GM18867 (cell line): ENCODE data around the gene NEURL4.
"Not testable (repeated sequence)": the region's sequence is repeated elsewhere in the genome, so short reads cannot be mapped to it uniquely, and the experiment has no call there.

Experiments
- ATAC-seq: cut with Tn5 transposase; IDR thresholded peaks from one replicate; pipeline ENCODE4 v1.9.1; 2021; ENCODE audit warnings: mild to moderate bottlenecking, moderate library complexity; ENCODE audit not compliant: unreplicated experiment

NEURL4 gene

DNA sequence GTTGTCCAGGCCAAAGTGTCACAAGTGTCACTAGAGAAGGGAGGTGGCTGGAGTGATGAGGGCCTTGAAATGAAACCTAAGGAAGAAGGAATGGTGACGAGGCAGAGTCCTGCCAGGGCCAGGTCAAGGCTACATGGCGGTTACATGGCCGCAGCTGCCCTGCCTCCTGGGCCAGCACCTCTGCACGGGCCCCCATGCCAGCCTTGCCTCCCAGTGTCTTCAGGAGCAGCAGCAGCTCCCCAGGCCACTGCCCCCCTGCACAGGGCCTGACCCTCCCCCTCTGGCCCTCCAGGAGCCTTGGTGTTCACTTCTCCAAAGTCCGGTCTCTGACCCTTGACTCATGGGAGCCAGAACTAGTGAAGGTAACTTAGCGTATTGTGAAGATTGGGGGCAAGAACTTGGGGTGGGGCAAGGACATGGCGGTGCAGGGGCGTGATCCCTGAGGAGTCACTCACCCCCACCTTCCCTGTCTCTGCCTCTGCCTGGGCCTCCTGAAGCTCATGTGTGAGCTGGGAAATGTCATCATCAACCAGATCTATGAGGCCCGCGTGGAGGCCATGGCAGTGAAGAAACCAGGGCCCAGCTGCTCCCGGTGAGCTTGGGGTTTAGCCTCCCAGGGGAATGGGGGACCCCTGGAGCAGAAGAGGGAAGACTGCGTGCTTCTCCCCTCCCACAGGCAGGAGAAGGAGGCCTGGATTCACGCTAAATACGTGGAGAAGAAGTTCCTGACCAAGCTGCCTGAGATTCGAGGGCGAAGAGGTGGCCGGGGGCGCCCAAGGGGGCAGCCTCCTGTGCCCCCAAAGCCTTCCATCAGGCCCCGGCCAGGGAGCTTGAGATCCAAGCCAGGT lies 18.7 kb upstream of the NEURL4 start:
- no peak for ATAC-seq

GRCh38 chr17:7346761-7347614 lies 17.9 kb upstream of the NEURL4 start:
- no peak for ATAC-seq

DNA sequence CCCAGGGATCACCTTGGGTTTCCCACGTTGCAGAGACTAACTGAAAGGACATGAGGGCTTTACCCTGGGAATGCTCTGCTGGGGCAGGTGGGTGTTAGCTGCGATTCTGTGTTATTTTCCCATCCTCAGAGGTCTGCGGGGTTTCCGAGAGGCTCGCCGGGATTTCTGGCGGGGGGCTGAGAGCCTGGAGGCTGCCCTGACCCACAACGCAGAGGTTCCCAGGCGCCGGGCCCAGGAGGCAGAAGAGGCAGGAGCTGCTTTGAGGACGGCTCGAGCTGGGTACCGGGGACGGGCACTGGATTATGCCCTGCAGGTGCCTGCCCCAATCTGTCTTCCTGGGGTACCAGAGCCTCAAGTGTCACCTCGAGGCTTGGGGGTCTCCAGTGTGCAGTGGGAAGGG lies 14.1 kb upstream of the NEURL4 start:
- no peak for ATAC-seq

GRCh38 chr17:7341842-7342241 lies 12.7 kb upstream of the NEURL4 start:
- ATAC-seq, result no peak

- no peak for ATAC-seq
These were observed 11.0 kb upstream of the NEURL4 start for GRCh38 chr17:7340179-7340578.

- not testable (repeated sequence) for ATAC-seq
These were observed 8.5 kb upstream of the NEURL4 start for GRCh38 chr17:7337600-7337999.

- ATAC-seq, result peak; percentile 64
These were observed 7.4 kb upstream of the NEURL4 start, which contains the start of gene ACAP1 for GRCh38 chr17:7336240-7337175. TSS of gene ACAP1 (plus strand) at chr17:7336529. CDS start at chr17:7336735, 206 bp downstream.

GRCh38 chr17:7335765-7336164 lies 6.6 kb upstream of the NEURL4 start:
- not testable (repeated sequence) for ATAC-seq

DNA sequence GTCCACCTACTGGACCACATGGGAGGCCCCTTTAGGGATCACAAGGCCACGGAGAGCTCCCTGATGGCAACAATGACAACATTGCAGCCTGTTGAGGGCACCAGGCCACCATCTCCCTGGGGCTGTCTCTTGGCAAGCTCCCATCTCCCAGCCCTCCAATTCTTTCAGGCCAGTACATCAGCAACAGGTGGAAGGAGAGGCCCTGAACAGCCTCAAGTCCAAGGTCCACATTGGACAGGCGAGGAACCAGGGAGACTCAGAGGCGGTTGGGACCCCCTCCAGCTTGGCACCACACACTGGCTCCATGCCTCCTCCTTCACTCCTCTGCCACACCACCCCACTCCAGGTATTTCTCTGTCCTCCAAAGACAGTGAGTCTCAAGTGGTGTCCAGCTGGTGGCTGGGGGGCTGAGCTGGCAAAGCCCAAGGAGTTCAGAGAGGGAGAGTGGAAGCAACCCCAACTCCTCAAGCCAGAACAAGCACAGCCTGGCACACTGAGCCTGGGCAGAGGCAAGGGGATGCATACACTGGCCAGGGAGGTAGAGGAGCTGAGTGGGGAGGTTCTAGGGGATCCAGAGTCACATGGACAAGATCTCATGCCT lies 5.9 kb upstream of the NEURL4 start:
- ATAC-seq, result no peak

- ATAC-seq, result not testable (repeated sequence)
These were observed 3.5 kb upstream of the NEURL4 start for GRCh38 chr17:7332600-7333069.

DNA sequence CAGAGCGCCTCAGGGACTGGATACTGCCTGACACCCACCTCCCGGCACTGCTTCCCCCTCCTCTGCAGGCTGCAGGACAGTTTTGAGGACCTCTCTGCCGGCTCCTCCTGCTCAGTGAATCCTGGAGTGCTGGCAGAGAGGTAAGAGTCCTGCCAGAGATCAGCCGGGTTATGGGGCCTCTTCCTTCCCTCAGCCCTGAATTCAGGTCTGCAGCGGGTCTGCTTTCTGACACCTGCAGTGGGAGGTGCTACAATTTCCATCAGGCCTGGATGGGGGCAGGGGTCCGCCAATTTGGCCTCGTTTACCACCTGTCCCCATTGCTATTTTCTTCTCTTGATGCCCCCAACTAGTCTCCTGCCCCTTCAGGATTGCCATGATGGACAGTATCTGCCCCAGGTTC lies 3.0 kb upstream of the NEURL4 start:
- ATAC-seq, result no peak

GRCh38 chr17:7330638-7331015 lies 1.5 kb upstream of the NEURL4 start:
- ATAC-seq, result no peak

DNA sequence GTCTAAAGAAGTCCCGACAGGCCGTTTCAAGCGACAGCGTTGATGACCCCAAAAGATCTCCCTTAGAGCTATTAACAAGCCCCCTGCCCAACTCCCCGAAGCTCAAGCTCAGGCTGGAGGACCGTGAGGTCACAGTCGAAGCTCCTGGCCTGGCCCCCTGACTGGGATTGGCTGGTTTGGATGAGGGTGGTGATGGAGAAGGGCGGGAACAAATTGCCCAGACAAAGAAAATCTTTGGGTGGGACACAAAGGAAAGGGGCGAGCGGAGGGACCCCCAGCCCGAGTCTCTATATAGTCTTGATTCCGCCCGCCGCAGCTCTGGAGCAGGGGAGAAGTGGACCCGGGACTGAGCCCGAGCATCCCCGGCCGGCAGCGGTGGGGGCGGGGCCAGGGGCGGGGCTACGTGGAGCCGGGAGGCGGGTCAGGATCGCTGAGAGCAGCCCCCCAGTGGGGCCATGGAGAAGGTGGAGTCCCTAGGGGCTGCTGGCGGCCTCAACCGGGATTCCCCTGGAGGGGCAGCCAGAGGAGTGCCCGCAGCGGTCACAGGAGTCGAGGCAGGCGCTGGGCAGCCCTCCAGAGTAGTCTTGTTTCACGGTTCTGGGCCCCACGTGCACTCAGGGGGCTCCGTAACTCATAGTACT lies 982 bp upstream of the NEURL4 start:
- ATAC-seq, result peak; percentile 33

DNA sequence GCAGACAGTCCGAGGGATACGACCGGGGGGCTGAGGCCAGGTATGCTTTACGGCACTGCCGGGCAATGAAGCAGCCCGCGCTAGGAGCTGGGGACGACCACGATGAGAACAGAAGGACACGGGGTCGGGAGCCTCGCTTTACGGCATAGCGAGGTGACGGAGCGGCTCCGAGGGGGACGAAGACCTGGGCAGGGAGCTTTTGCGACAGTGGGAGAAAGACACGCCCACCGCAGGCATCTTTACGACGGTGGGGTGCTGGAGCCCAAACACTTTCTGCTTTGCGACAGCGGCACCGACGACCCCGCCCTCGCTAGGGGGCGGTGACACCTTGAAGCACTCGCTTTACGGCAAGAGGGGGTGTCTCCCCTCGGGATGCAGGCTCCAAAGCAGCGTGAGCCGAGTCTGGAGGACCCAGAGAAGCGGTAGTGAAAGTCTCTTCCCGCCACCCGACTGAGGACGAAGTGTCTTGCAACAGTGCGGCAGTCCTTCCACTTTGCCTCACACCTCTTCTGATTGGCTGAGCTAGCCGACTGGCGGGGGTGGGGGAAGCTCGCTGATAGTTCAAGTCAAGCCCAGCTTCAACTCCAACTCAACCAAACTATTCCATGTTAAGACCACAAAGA lies 350 bp upstream of the NEURL4 start:
- ATAC-seq, result peak; percentile 64

GRCh38 chr17:7328009-7328408 lies 1.1 kb downstream of the NEURL4 start:
- no peak for ATAC-seq

- no peak for ATAC-seq
These were observed 1.6 kb downstream of the NEURL4 start for GRCh38 chr17:7327501-7327900.

GRCh38 chr17:7327056-7327455 lies 2.1 kb downstream of the NEURL4 start:
- no peak for ATAC-seq

GRCh38 chr17:7326186-7326585 lies 2.9 kb downstream of the NEURL4 start:
- ATAC-seq, result no peak

- ATAC-seq, result no peak
These were observed 4.1 kb downstream of the NEURL4 start for GRCh38 chr17:7325031-7325528.
